NCI-H510A treated with DMSO at 0.1 percent for 48 hours (cell line): ENCODE measurements around the gene KCNJ4.

Experiments
- DNase-seq: peaks from one replicate; lab custom pipeline; 2025; lab: John Stamatoyannopoulos, UW

Gene KCNJ4

DNA sequence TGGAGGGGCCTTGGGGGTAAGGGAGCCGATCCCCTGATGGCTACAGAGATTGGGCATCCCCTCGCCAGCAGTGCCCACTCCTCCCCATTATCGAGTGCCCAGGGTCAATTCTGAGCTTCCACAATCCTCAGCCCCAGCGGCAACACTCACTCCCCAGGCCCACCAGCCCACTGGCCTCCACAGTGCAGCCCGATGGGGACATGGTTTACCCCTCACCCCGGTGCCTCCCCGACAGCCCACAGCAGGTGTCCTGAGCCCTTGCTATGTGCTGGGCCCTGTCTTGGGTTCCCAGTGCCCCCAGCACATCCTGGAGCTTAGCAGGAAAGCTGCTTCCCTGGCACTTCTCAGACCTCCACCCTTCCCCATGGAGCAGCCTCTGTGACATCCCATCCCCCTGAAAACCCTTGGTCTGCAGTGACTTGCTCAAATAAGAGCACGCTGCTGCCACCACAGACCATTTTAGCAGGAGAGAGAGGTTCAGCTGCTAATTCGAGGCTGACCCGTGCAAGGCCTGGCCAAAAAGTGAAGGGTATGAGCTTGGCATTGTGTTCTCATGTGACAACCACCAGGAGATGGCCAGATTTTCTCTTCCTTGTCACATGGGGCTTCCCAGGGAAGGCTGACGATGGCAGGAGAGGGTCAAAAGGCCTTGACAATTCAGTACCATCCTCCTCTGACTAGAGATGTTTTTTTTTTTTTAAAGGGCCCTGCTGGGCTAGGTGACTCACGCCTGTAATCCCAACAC is 23.6 kb downstream of the KCNJ4 start:
- no peak for DNase-seq

DNA sequence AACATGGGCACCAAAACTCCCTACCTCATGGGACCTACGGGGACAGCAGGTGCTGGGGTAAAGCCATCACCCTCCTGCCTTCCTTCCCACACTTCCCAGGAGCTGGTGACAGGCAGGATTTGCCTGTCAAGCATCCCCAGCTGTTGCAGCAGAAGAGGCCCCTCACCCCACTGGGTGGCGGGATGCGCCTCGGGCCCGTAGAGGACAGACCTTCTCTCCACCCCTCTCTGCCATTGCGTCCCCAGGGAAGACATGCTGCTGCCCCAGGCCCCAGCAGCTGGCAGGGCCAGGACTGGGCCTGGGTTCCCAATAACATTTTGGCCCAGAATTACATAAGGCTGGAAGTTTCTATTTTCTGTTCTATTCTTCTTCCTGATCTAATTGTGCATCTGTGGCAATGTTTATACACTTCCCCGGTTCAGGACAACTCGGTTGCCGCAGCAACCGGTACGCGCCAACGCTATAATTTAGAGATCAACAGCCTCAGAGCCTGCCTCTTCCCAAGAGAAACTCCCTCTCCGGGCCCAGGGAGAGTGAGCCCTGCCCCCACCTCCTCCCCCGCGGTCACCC is 25.4 kb downstream of the KCNJ4 start:
- no peak for DNase-seq

DNA sequence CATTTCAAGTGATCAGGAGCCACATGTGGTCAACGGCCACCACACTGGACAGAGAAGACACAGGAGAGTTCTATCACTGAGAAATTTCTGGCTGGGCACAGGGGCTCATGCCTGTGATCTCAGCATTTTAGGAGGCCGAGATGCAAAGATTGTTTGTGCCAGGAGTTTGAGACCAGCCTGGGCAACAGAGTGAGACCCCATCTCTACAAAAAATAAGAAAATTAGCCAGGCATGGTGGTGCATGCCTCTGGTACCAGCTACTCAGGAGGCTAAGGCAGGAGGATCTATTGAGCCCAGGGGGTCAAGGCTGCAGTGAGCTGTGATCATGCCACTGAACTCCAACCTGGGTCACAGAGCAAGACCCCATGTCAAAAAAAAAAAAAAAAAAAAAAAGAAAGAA is 26.3 kb downstream of the KCNJ4 start:
- no peak for DNase-seq

DNA sequence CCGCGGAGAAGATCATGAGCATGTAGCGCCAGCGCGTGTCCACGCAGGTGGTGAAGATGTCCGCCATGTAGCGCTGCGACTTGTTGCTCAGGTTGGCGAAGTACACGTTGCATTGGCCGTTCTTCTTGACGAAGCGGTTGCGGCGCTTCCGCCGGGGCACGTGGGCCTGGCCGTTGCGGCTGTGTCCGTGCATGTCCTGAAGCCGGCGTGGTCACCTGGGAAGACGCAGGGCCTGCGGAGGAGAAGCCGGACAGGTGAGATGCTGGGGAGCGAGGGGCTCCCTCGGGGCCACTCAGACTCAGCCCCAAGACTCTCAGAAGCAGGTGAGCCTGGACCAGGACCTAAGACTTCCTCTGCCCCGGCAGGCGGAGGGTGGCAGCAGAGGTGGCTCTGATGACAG is 27.1 kb downstream of the KCNJ4 start:
- no peak for DNase-seq

DNA sequence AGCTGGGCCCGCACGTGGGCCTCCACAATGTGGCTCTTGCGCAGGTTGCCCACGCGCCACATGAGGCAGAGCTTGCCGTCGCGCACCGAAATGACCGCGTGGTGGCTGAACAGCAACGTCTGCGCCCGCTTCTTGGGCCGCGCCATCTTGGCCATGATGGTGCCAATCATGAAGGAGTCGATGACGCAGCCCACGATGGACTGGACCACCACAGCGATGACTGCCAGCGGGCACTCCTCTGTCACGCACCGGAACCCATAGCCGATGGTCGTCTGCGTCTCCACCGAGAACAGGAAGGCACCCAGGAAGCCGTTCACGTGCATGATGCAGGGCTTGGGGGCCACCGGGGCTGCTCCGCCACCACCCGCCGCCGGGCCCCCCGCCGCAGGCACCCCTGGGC is 27.5 kb downstream of the KCNJ4 start:
- no peak for DNase-seq

DNA sequence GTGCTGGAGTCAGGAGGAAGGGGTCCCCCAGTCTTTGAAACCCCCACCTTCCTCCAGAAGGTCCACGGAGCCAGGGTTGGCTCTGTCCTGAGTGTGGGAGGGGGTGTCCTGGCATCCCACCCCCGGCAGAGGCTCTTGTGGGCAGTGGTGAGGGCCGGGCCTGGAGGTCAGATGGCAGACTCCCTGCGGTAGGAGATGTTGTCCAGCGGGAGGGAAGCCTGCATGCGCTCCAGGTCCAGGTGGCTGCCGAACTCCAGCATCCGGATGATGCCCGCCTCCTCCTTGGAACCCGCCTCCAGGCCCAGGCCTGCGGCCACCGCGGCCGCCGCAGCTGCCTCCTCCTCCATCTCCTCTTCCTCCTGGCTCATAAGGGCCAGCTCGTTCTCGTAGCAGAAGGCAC is 28.4 kb downstream of the KCNJ4 start:
- DNase-seq, result no peak

DNA sequence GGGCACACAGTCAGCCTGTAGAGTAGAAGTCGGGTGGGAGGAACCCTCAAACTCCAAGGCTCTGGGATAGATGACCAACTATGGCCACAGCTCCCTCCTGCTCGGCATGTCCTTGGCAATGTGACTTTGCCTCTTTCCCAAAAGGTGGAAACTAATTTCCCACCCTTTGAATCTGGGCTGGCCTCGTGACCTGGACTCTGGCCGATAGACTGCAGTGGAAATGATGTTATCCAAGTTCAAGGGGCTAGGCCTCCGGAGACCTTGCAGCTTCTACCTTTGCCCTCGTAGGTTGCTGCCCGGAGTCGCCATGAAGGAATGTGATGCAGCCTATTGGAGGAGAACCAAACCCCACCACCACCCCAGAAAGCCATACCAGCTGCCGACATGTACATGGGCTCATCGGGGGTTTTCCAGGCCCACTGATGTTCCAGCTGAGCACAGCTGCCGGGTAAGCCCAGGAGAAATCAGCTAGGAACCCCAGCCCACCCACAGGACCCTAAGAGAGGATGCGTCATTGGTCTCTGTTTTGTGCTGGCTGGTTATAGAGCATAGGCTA is 30.4 kb downstream of the KCNJ4 start:
- DNase-seq, result no peak

DNA sequence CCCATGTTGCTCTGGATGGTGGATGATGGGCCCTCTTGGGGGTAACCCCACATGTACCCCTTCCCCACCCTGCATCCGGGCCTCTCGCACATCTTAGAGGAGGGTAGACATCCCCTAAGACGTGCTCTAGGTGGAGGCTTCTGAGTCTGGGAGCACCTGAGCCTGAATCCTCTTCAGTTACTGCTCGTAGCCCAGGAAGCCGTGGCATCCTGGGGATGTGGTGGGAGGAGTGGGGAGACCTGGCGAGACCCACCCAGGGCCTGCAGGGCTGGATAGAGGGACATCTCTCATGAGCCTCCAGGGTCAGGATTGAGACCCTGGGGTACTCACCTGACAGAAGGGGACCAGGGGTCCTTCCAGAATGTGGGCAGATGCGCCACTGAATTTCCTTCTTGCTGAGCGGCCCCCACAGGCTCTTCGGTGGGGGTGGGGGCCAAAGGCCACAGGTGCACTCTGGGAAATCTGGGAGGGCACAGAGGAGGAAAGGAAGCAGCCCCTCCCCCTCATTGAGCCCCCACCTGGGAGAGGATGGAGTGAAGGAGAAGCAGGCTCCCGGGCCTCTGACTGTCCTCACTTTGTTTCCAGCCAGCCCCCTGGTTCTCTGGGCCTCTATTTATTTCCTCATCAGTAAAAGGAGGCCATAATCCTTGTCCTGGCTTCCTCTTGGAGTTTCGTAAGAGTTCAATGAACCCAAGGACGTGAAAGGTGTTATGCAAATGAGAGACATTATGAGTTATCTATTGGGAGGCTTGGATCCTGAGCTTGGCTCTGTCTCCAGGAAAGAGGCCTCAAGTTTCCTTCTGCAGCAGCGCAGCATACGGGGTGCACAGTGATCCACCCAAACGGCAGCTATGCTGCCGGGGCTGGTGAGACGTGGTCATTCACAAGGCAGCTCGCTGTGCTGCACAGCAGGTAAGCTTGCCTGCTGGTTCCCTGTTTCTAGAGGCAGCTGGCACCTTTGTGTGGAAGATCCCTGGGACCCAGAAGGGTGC is 31.2 kb downstream of the KCNJ4 start:
- no peak for DNase-seq

DNA sequence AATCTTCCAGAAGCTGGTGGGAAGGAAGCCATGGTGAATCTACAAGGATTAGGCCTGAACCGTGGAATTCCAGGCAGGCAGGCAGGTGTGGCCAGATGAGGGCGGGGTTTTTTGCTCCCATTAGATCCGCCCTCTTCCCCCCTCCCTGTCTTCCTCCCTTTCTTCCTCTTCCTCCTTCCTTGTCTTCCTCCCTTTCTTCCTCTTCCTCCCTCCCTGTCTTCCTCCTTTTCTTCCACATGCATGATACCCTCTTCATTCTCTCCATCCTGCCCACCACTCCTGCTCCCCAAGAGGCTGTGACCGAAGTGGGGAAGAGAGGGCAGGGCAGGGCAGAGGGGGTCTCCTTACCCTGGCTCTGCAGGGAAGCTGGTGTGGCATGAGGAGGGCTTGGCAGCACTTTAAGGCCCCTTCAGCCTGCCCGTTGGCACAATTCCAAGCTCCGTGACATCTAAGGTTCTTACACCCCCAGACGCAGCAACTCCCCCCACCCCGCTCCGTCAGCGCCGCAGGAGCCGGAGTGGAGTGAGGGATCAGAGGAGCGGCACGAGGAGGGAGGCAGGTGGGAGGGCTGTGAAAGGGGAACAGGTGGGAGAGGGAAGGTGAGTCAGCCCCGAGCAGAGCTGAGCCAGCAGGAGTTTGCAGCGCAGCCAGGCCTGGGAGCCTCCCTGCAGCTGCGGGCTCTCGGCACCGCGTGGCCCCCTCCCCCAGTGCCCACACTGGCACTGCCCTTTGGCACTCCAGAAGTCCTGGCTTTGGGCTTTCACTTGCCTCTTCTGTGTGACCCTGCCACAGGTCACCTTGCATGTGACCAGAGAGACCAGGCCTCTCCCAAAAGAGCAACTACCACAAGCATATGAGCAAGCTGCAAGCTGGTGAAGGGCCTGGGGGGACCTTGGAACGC is 32.1 kb downstream of the KCNJ4 start:
- peak; percentile 39 for DNase-seq

DNA sequence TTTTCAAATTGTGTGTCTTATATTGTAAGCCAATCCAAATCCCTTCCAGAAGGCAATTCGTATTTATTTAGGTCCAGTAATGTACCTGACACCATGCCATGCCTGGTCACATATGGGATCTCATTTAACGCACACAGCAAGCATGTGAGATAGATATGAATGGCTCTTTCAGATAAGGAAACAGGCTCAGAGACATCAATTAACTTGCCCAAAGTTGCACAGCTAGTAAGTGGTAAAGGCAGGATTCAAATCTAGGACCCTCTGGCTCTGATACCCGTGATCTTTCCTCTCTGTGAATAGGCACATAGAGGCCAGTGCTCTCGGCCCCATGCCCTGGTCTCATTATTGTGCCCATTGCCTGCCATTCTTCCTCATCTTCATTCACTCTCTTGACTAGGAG is 34.3 kb downstream of the KCNJ4 start:
- no peak for DNase-seq

DNA sequence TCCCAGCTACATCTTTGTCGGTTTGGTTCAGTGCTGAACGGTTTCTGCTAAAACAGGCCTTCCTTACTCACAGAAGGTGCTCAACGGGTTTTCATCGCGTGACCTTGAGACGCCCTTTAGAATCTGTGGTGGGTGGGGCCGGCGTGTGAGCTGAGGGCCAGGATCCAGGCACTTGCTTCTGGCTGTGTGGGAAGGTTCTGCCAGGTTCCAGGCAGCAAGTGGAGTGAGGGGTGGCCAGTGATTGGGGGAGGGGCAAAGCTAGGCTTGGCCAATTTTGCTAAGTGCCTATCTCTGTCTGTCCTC is 35.2 kb downstream of the KCNJ4 start:
- no peak for DNase-seq

DNA sequence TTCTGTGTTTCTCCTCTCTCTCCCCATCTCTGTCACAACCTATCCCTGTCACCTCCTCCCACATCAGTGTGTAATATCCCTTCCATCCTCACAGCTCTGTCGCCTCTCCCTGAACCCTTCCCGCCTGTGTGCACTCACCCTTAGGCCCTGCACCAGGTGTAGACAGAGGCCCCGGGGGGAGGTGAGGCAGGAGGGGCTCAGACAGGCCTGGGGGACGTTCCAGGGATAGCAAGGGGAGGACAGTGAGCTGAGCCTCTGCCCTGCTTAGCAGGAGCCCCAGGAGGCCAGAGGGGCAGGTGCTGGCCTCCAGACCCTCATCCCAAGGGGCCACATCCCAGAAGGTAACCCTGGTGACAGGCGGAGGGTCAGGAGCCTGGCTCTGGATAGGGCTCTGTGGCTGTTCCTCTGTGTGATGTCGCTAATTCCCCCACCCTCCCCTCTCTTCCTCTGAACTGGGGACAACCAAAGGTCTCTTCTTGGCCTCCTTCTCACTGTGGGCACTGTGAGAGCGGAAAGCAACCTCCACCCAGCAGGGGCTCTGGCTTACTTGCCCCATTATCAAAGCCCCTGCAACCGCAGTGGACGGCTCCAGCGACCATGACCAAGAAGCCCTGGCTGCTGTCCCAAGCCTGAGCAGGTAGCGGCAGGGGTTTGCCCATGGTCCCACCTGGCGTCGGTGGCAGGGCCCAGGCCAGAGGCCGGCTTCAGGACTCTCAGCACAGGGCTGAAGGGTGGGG is 35.7 kb downstream of the KCNJ4 start:
- no peak for DNase-seq

DNA sequence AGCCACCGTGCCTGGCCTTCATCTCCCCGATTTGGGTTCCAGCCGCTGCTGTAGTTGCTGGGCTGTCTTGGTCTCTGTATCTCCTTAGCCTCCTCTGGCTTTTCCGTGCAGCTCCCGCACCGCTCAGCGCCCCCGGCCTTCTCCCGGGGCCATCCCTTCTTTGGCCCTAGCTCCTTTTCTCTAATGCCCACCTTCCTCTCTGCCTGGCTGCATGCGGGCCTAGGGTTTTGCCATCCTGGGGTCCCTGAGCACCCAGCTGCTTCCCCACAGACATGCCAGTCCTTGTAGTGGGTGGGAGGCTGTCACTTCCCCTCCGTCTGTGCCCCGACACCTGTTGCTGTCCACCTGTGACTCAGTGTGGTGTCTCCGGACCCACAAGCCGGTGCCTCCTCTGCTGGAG is 36.4 kb downstream of the KCNJ4 start:
- DNase-seq, result no peak

DNA sequence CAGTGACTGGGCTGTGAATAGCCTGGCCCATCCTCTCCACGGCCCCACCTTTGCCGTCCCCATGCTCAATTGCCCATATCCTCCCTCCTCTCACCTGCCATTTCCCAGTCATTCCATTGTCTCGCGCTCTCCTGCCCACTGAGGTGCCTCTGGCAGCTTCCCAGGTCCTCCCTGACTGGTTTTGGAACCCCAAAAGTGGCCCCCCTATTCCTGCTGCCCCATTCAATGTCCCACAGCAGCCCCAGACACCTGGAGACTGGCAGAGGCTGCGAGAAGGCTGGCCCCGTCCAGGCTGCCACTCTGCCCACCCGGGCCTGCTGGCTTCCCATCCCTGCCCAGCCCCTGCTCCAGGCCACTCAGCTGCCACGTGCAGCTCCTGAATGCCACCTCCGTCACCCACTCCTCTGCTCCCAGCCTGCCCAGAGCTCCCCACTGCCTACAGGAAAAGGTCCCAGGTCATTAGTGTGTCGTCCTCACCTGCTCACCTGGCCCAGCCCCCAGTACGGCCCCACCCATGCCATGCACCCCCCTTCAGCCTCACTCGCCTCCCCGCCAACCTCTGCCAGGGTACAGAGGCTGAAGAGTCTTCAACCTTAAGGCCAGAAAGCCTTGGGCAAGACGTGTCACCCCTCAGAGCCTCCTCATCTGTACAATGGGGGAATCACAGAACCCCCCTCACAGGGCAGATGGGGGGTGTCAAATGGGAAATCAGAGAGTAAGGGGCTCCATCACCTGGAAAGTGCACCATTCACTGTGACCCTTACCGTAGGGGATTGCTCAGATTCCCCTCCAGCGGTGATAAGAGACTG is 37.5 kb downstream of the KCNJ4 start:
- DNase-seq, result no peak

DNA sequence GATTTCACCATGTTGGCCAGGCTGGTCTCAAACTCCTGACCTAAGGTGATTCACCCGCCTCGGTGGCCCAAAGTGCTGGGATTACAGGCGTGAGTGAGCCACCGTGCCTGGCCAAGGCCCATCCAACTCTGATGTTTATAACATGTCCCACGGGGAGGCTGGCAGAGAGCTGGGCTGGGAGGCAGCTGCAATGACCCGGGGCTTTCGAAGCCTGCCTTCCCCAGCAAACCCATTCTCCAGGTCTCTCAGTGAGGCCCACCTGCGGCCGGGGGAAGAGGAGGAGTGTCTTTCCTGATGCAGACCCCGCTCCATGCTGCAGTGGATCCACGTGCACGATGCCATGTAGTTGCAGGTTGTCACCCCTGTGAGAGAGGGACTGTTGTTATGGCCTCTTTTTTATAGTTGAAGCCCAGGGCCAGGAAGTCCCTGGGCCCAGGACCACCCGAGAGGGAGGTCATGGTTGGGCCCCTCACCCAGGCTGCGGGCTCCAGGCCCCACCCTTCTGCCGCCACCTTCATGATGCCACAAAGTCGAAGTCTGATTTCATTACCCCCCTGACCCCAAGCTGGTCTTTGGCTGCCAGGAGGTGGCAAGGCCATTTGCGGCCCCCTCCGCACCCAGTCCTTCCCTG is 38.3 kb downstream of the KCNJ4 start:
- no peak for DNase-seq

DNA sequence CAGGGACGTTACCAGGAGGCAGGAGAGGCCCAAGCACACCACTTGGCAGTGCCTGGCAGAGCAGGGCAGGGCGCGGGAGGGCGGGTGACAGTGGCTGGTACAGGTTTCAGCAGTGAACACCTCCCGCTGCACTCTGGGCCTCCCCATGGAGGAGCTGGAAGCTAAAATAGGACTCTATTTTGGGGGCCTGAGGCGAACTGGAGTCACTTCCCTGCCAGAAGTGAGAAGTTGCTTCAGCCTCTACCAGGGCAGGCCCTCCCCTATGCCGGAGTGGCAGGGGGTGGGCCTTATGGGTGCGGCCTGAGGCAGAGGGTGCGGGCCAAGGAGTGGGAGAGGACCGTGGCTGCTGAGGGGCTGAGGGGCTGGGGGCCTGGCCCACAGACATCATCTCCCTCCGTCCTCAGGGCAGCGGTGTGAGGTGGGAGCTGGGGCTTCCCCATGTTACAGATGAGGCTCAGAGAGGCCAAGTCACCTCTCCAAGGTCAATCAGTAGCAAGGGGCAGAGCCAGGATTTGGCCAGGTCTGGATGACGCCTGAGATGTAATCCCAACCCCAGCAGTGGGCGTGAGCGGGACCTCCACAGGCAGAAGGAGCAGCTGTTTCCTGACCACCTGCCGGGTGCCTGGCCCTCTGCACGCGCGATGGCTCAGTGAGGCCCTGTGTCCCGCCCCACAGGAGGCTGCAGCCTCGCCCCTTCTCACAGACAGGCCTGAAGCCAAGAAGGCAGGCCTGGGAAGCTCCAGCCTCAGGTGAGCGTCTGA is 39.3 kb downstream of the KCNJ4 start:
- no peak for DNase-seq

DNA sequence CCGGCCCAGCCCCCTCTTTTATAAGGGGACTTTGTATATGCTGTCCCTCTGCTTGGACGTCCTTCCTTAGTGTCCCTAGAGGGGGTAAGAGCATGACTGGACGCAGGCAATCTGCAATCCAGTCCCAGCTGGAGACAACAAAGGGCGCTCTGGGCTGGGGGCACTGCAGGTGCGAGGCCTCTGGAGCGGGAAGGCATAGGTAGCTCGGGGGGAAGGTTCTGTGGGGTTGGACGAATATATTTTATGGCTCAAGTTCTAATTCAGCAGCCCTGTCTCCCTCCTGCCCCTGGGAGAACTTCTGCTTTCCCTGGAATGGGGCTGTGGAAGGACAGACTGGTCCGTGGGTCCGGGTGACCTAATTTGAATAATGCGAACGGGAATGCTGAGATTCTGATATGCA is 40.0 kb downstream of the KCNJ4 start:
- no peak for DNase-seq

DNA sequence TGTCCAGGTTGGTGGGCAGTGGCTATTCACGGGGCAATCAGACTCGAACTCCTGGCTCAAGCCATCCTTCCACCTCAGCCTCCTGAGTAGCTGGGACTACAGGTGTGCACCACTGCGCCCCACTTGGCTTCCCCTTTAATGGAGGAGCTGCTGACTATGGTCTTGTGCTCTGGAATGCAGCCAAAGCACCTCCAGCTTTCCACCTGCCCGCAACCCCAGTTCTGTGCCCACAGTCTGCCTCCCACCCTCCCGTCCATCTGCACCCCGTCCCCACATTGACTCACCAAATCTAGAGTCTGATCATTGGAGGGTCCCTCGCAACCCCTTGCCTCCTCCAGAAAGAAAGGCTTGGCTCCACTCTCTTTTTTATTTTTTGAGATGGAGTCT is 41.0 kb downstream of the KCNJ4 start:
- no peak for DNase-seq
